GM12878 (cell line): ENCODE data around the gene SSBP2. TPM values are rescaled to one million over a fixed set of nuclear protein-coding genes. Genes with fewer than 3 reads are reported as not detected.

Source experiments
- ATAC-seq: fragments of 200-7000 bp; cut with Tn5 transposase; 3 replicates; pipeline ENCODE4 v1.9.1; 2020; ENCODE audit warnings: mild to moderate bottlenecking, moderate library complexity
- BruUV-seq: library from RNA; stranded (reverse); fragments of 400-500 nt; replicated peaks from 2 replicates; lab custom pipeline; 2021; lab: Mats Ljungman, UMichigan
- CTCF ChIA-PET: fragments of 300-600 bp; sonication (Branson Sonifier 250); formaldehyde crosslinking; extraction: SDS; loops from one replicate; lab custom pipeline; 2021; ENCODE audit warnings: inconsistent platforms; lab: Yijun Ruan, JAX
- POLR2A ChIA-PET: fragments of 350-600 bp; formaldehyde crosslinking; extraction: SDS; loops from one replicate; lab custom pipeline; 2021; ENCODE audit warnings: inconsistent platforms; lab: Charles Lee
- RAD21 ChIA-PET: fragments of 300-600 bp; sonication (Branson Sonifier 250); formaldehyde crosslinking; loops from one replicate; lab custom pipeline; 2023; ENCODE audit warnings: antibody characterized with exemption; ENCODE audit not compliant: unreplicated experiment; lab: Charles Lee
- SMC1A ChIA-PET: fragments of 300-600 bp; sonication (Branson Sonifier 250); formaldehyde crosslinking; loops from one replicate; lab custom pipeline; 2023; ENCODE audit not compliant: unreplicated experiment, uncharacterized antibody; lab: Charles Lee
- DNase-seq: peaks from one replicate; pipeline ENCODE4 v3.0.0-alpha.2; 2011; ENCODE audit warnings: low read depth, low spot score
- FAIRE-seq: peaks from 3 replicates; lab custom pipeline; 2011; peaks lifted over from hg19 to GRCh38; lab: Jason Lieb, UNC
- H2AFZ ChIP-seq: 2 replicates; pipeline ENCODE4 v1.6.0; 2011; ENCODE audit warnings: low read depth, low read length, control low read depth; ENCODE audit not compliant: control insufficient read depth
- H3K27ac ChIP-seq: 2 replicates; pipeline ENCODE4 v1.5.1; 2011; ENCODE audit warnings: control low read depth; ENCODE audit not compliant: control insufficient read depth, insufficient read depth
- H3K27me3 ChIP-seq, 2 experiments: replicated peaks in 1 of 2; 2 replicates each; pipeline versions ENCODE4 v1.6.0 to v1.6.1; 2011; ENCODE audit warnings: low read length in 1 of 2; ENCODE audit not compliant: control insufficient read depth in 2 of 2, insufficient read depth in 2 of 2
- H3K36me3 ChIP-seq, 2 experiments: 2 replicates each; pipeline ENCODE4 v1.5.1; 2011; ENCODE audit warnings: low read length in 1 of 2; ENCODE audit not compliant: control insufficient read depth in 2 of 2, insufficient read depth in 2 of 2
- H3K4me1 ChIP-seq: 2 replicates; pipeline ENCODE4 v1.6.1; 2011; ENCODE audit warnings: mild to moderate bottlenecking, low read length, moderate library complexity, mixed read lengths; ENCODE audit not compliant: control insufficient read depth, insufficient read depth
- H3K4me2 ChIP-seq: 2 replicates; pipeline ENCODE4 v1.6.0; 2011; ENCODE audit warnings: control low read depth; ENCODE audit not compliant: control insufficient read depth, insufficient read depth
- H3K4me3 ChIP-seq: fragments of 200-600 bp; sonication (generic); 2 replicates; pipeline ENCODE4 v1.5.1; 2016
- H3K79me2 ChIP-seq: 2 replicates; pipeline ENCODE4 v1.6.0; 2011; ENCODE audit warnings: low read length; ENCODE audit not compliant: control insufficient read depth, insufficient read depth
- H3K9ac ChIP-seq: 2 replicates; pipeline ENCODE4 v1.8.0; 2011; ENCODE audit warnings: low read length, control low read depth, mixed read lengths; ENCODE audit not compliant: control insufficient read depth, insufficient read depth
- H3K9me3 ChIP-seq: replicated peaks from 3 replicates; pipeline ENCODE4 v1.5.1; 2011; ENCODE audit warnings: mild to moderate bottlenecking, low read length; ENCODE audit not compliant: control insufficient read depth, insufficient read depth
- H4K20me1 ChIP-seq: 2 replicates; pipeline ENCODE4 v1.6.0; 2011; ENCODE audit not compliant: control insufficient read depth, insufficient read depth
- HDAC2 ChIP-seq: fragments of 200-600 bp; sonication (generic); IDR thresholded peaks from 2 replicates; pipeline ENCODE4 v1.6.1; 2017
- HDGF ChIP-seq: fragments of 450-650 bp; IDR thresholded peaks from 2 replicates; pipeline ENCODE4 v1.6.1; 2016; ENCODE audit warnings: antibody characterized with exemption
- KLF5 ChIP-seq: fragments of 450-650 bp; IDR thresholded peaks from 2 replicates; pipeline ENCODE4 v1.6.1; 2014; ENCODE audit warnings: mild to moderate bottlenecking; ENCODE audit not compliant: partially characterized antibody
- MXI1 ChIP-seq: fragments of 150-350 bp; IDR thresholded peaks from 2 replicates; pipeline ENCODE4 v1.6.1; 2011; ENCODE audit warnings: low read depth, mild to moderate bottlenecking, inconsistent platforms, low read length, improper control_type of control experiment
- REST ChIP-seq: IDR thresholded peaks from 2 replicates; pipeline ENCODE4 v1.6.1; 2012; ENCODE audit warnings: mild to moderate bottlenecking, low read depth, low read length
- SPI1 ChIP-seq: IDR thresholded peaks from 2 replicates; pipeline ENCODE4 v1.6.1; 2011; ENCODE audit warnings: low read depth, mild to moderate bottlenecking, low read length, moderate library complexity, borderline replicate concordance; ENCODE audit not compliant: insufficient read depth
- TCF12 ChIP-seq: IDR thresholded peaks from 2 replicates; pipeline ENCODE4 v1.6.1; 2011; ENCODE audit warnings: low read depth, mild to moderate bottlenecking, low read length
- in situ Hi-C: fragments of 300-500 bp; cut with MboI; formaldehyde crosslinking; loops from 9 replicates; pipeline ENCODE4 v1.14.3; 2018; ENCODE audit warnings: mixed read lengths
- intact Hi-C: fragments of 100-400 bp; cut with micrococcal nuclease; formaldehyde crosslinking; loops from one replicate; pipeline ENCODE4 v1.14.2; 2022; ENCODE audit not compliant: unreplicated experiment
- polyA plus RNA-seq, 11 experiments: library from polyadenylated mRNA; depleted of rRNA in 4 of 11; unstranded in 6 of 11; stranded (reverse) in 5 of 11; fragments of >200 nt; fragmentation: Nextera tagmentation in 4 of 11; fragmentation: Illumina TruSeq in 1 of 11; extraction: Ambion mirVana in 4 of 11; extraction: Trizol in 1 of 11; gene quantifications; 1 replicate in 1 of 11; 2 replicates in 10 of 11; pipeline versions ENCODE4 v1.2.1 to v1.2.3, GENCODE V29; 2011 to 2016; ENCODE audit warnings: inconsistent platforms in 2 of 11, missing spikeins in 2 of 11, low read depth in 1 of 11
- total RNA-seq, 4 experiments: library from RNA; depleted of rRNA in 3 of 4; stranded (reverse); fragments of >200 nt in 3 of 4; fragmentation: Illumina TruSeq in 1 of 4; extraction: Trizol in 1 of 4; gene quantifications; 2 replicates each; pipeline versions ENCODE4 v1.2.1 to v1.2.3, GENCODE V29; 2013 to 2021
- TF ChIP-seq, protein P1 (sequence below): fragments of 450-650 bp; IDR thresholded peaks from 2 replicates; pipeline ENCODE4 v1.6.1; 2017; ENCODE audit warnings: low read depth, mild to moderate bottlenecking, moderate library complexity

Gene SSBP2
- total and polyA plus RNA-seq, 10 of the 15 experiments (the other 5 are each of a cell fraction or from before 2014, with no cell fraction given): 52.2 to 132 (median 110) TPM

DNA sequence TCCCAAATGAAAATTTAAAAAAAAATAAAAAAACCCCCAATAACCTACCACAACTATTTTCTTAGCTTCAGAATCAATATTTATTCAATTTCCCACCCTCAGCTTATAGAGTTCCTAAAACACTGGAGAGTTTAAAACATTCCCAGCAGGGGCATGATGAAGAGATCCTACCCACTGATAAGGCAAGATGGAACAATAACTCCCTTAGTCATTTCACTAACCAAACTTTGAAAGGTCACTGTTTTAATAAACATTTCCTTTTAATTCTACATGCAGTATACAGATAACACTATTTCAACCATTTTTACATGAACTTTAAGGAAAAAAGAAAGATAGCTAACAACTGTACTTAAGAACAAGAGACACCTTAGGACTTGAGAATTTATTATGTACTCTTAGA, 322.0 kb downstream of the SSBP2 start:
- Histone ChIP-seq H3K4me1 (no peaks in the 10 kb centered on the region), H3K27ac (no peak overlapping the region), H4K20me1 (no peaks in the 10 kb centered on the region), H3K9me3 (no peaks in the 10 kb centered on the region), H3K36me3 (no peaks in the 10 kb centered on the region; a peak in 2 of 4 replicates), H3K79me2 (no peaks in the 10 kb centered on the region), H3K9ac (no peak overlapping the region), H3K27me3 (no peaks in the 10 kb centered on the region), H3K4me3 (no peak overlapping the region)
- ChIA-PET RAD21 (interaction anchor here (1.4 to 7.6 kb wide), 2 partner anchors 424 to 736 kb away, joined by 3 to 97 read pairs; no protein-coding TSS in a partner anchor), POLR2A (no interaction called here), SMC1A (interaction anchor here (1.0 to 6.4 kb wide), 2 partner anchors 736 to 797 kb away, joined by 4 to 95 read pairs; no protein-coding TSS in a partner anchor), CTCF (interaction anchor here (0.7 to 2.9 kb wide), 8 partner anchors 12 to 830 kb away, joined by 3 to 16 read pairs (median 3); no protein-coding TSS in a partner anchor)
- in situ Hi-C loops (loop anchor here (10.0 kb wide), 1 partner anchor 796 kb away; no protein-coding TSS in a partner anchor), intact Hi-C loops (loop anchor here (5.0 to 10.0 kb wide), 2 partner anchors 326 to 423 kb away; partner anchors contain the start of gene SSBP2)
- FAIRE-seq (no peak), ATAC-seq (no peak), DNase-seq (no peak)
- no TSS peak for BruUV-seq
- TF ChIP-seq REST (no peak), HDGF (no peak), TCF12 (no peak), KLF5 (no peak), SPI1 (no peak), MXI1 (no peak), HDAC2 (no peak)
- TF ChIP-seq, protein P1, sequence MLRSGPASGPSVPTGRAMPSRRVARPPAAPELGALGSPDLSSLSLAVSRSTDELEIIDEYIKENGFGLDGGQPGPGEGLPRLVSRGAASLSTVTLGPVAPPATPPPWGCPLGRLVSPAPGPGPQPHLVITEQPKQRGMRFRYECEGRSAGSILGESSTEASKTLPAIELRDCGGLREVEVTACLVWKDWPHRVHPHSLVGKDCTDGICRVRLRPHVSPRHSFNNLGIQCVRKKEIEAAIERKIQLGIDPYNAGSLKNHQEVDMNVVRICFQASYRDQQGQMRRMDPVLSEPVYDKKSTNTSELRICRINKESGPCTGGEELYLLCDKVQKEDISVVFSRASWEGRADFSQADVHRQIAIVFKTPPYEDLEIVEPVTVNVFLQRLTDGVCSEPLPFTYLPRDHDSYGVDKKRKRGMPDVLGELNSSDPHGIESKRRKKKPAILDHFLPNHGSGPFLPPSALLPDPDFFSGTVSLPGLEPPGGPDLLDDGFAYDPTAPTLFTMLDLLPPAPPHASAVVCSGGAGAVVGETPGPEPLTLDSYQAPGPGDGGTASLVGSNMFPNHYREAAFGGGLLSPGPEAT: no peak
- TF ChIP-seq, all 136 proteins: peak for 0
- Histone ChIP-seq H3K4me2 (no peak overlapping the region), H2AFZ (no peak overlapping the region)
